GM19193 (cell line): ENCODE measurements around the gene SLITRK5.

Experiments
- POLR2A ChIP-seq: IDR thresholded peaks from 4 replicates; pipeline ENCODE4 v1.6.1; 2011; ENCODE audit not compliant: insufficient read depth, insufficient read length; ENCODE audit errors: extremely low read depth

Gene SLITRK5, protein sequence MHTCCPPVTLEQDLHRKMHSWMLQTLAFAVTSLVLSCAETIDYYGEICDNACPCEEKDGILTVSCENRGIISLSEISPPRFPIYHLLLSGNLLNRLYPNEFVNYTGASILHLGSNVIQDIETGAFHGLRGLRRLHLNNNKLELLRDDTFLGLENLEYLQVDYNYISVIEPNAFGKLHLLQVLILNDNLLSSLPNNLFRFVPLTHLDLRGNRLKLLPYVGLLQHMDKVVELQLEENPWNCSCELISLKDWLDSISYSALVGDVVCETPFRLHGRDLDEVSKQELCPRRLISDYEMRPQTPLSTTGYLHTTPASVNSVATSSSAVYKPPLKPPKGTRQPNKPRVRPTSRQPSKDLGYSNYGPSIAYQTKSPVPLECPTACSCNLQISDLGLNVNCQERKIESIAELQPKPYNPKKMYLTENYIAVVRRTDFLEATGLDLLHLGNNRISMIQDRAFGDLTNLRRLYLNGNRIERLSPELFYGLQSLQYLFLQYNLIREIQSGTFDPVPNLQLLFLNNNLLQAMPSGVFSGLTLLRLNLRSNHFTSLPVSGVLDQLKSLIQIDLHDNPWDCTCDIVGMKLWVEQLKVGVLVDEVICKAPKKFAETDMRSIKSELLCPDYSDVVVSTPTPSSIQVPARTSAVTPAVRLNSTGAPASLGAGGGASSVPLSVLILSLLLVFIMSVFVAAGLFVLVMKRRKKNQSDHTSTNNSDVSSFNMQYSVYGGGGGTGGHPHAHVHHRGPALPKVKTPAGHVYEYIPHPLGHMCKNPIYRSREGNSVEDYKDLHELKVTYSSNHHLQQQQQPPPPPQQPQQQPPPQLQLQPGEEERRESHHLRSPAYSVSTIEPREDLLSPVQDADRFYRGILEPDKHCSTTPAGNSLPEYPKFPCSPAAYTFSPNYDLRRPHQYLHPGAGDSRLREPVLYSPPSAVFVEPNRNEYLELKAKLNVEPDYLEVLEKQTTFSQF

DNA sequence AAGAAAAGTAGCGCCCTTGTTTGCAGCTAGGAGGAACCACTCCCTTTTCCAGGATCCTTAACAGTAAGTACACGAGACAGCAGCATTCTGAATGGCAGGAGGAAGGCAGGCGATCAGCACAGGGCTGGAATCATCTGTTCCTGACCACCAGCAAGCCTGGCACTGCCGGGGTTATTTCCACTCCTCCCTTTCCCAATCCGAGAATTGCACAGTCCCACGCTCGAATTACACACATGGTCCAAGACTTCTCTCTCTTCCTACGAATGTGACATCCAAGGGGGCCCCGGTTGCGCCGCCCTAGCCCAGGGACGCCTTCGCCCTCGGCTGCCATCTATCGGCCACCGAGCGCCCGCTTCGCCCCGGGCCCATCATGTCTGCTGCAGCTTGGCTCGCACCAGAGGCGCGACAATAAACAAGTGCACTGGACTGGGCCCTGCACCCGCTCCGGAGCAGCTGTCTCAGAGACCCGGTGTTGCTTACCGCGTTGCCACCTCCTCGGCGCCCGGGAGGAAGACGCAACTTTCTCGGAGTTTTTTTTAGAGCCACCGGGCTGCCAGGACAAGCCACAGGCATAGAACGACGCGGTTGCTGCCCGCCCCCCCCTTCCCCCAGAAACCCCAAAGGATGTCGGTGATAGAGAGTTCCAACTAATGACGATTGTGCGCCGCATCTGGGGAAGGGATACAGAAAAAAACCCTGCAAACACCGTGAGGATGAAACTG lies at the start of gene SLITRK5:
Gene SLITRK5, plus strand, starts transcription at position 341 of the 722 bp plus-strand sequence. CDS start 4,018 bp downstream, outside the sequence.
- TF ChIP-seq POLR2A: no peak

DNA sequence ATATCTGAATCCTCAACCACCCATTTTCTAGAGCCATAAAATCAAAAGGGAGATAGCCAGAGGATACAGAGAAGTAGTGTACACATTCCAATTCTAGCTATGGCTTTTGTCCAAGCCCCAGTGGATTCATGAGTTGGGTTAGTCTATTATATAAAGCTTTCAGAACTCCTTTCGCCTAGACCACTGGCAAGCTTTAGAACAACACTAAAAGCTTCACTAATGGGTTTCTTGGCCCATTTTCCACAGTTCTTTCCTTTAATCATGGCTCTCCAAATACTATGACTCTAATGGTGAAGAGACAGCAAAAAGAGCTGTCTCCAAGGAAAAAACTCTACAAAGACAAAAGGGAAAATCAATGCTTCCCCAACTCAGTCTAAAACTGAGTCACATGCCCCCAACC lies 48.2 kb upstream of the SLITRK5 start:
- no peak for TF ChIP-seq POLR2A

- no peak for TF ChIP-seq POLR2A
Observed at GRCh38 chr13:87656306-87656705, 14.9 kb upstream of the SLITRK5 start.

DNA sequence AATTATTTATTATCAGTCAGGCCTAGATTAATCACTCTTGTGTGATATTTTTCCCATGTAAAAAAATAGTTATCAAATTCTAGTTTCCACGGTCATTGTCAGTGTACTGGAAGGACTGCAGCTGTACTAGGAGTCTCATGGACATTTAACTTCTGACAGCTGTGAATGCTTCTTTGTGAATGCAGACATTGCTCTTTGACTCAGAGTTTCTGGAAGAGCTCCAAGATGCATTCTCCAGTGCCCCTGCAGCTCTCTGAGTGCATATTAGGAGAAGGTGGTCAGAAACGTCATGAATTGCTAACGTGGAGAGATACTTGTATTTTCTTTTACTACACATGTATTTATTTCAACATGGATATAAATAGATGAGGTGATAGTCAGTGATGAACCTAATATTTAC lies 9.7 kb upstream of the SLITRK5 start:
- TF ChIP-seq POLR2A: no peak

DNA sequence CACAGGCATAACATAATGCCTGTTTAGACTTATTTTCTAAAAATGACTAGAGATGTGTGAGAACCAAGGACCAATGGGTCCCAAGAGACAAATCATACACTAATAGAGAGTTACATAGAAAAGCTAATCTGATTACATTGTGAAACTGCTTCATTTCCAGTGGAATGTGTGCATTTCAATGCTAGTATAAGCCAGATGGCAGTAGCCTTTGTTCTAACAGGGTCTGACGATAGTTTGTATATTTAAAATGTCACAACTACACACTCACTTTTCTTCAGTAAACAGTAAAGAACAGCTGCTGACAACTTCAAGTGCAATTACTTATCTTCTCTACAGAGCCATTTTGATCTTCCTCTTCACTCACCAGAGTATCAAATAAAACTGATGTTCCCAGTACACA lies 4.3 kb upstream of the SLITRK5 start:
- no peak for TF ChIP-seq POLR2A

GRCh38 chr13:87667686-87668085 lies 3.5 kb upstream of the SLITRK5 start:
- TF ChIP-seq POLR2A: no peak

DNA sequence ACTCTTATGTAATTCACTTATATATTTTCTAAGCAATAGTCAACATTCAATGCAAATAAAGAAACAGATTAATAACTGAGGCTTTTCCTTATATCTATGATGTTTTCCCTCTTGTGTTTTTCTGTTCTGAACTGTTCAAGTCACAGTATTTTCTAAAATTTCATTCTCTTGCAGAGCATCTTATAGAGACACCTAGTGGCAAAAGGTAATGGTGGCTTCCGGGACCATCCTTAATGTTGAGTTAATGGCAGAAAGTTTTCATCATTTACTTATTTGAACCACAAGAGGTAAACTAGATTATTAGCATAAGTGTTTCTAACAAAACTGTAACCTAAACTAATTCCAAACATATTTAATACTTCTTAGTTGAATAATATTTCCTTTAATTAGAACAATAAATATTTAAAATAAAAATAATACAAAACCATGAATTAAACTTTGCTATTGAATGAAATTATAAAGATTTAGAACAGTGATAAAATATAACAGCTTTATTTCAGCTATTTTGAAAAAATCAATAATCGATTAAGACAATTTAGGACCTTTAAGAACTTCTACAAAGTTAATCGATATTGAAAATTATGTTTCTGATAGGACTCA lies 1.7 kb upstream of the SLITRK5 start:
- TF ChIP-seq POLR2A: no peak

GRCh38 chr13:87671753-87672605 lies 808 bp downstream of the SLITRK5 start:
- no peak for TF ChIP-seq POLR2A

GRCh38 chr13:87674247-87674738 lies 3.1 kb downstream of the SLITRK5 start:
- TF ChIP-seq POLR2A: no peak

DNA sequence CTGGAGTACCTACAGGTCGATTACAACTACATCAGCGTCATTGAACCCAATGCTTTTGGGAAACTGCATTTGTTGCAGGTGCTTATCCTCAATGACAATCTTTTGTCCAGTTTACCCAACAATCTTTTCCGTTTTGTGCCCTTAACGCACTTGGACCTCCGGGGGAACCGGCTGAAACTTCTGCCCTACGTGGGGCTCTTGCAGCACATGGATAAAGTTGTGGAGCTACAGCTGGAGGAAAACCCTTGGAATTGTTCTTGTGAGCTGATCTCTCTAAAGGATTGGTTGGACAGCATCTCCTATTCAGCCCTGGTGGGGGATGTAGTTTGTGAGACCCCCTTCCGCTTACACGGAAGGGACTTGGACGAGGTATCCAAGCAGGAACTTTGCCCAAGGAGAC lies 4.7 kb downstream of the SLITRK5 start:
- TF ChIP-seq POLR2A: no peak

DNA sequence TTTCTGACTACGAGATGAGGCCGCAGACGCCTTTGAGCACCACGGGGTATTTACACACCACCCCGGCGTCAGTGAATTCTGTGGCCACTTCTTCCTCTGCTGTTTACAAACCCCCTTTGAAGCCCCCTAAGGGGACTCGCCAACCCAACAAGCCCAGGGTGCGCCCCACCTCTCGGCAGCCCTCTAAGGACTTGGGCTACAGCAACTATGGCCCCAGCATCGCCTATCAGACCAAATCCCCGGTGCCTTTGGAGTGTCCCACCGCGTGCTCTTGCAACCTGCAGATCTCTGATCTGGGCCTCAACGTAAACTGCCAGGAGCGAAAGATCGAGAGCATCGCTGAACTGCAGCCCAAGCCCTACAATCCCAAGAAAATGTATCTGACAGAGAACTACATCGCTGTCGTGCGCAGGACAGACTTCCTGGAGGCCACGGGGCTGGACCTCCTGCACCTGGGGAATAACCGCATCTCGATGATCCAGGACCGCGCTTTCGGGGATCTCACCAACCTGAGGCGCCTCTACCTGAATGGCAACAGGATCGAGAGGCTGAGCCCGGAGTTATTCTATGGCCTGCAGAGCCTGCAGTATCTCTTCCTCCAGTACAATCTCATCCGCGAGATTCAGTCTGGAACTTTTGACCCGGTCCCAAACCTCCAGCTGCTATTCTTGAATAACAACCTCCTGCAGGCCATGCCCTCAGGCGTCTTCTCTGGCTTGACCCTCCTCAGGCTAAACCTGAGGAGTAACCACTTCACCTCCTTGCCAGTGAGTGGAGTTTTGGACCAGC lies 5.3 kb downstream of the SLITRK5 start:
- TF ChIP-seq POLR2A: no peak

DNA sequence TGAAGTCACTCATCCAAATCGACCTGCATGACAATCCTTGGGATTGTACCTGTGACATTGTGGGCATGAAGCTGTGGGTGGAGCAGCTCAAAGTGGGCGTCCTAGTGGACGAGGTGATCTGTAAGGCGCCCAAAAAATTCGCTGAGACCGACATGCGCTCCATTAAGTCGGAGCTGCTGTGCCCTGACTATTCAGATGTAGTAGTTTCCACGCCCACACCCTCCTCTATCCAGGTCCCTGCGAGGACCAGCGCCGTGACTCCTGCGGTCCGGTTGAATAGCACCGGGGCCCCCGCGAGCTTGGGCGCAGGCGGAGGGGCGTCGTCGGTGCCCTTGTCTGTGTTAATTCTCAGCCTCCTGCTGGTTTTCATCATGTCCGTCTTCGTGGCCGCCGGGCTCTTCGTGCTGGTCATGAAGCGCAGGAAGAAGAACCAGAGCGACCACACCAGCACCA lies 5.9 kb downstream of the SLITRK5 start:
- TF ChIP-seq POLR2A: no peak
